SK-N-MC (cell line): ENCODE data around the gene FAM184A.

Experiments
- DNase-seq: peaks from one replicate; pipeline ENCODE4 v3.0.0-alpha.2; 2011; ENCODE audit warnings: low read depth, low spot score
- H3K27ac ChIP-seq: fragments of 200-600 bp; sonication (generic); 2 replicates; pipeline ENCODE4 v1.5.1; 2016; ENCODE audit warnings: mixed run types
- H3K36me3 ChIP-seq: fragments of 200-600 bp; sonication (generic); 2 replicates; pipeline ENCODE4 v1.6.1; 2017; ENCODE audit warnings: antibody characterized with exemption, low read length, mixed read lengths; ENCODE audit not compliant: insufficient read depth
- H3K4me3 ChIP-seq: fragments of 200-600 bp; sonication (generic); 2 replicates; pipeline ENCODE4 v1.5.1; 2016
- H3K9ac ChIP-seq: fragments of 200-600 bp; sonication (generic); 2 replicates; pipeline ENCODE4 v1.8.0; 2017; ENCODE audit warnings: mixed run types, mixed read lengths; ENCODE audit not compliant: insufficient read length
- H3K9me3 ChIP-seq: fragments of 200-600 bp; sonication (generic); 2 replicates; pipeline ENCODE4 v1.6.1; 2017; ENCODE audit warnings: low read depth, mild to moderate bottlenecking, antibody characterized with exemption, low read length, moderate library complexity, mixed read lengths
- EZH2 ChIP-seq: fragments of 200-600 bp; sonication (generic); IDR thresholded peaks from one replicate; pipeline ENCODE4 v1.6.1; 2017; ENCODE audit warnings: antibody characterized with exemption
- FOXP2 ChIP-seq: optimal IDR thresholded peaks from 2 replicates; pipeline ENCODE3; 2011; ENCODE audit warnings: mild to moderate bottlenecking, moderate library complexity; ENCODE audit not compliant: insufficient read depth; ENCODE audit errors: extremely low read length, control extremely low read depth
- POLR2AphosphoS5 ChIP-seq: IDR thresholded peaks from 2 replicates; pipeline ENCODE4 v1.6.1; 2012; ENCODE audit warnings: mild to moderate bottlenecking, low read depth, low read length, borderline replicate concordance

The FAM184A gene, protein sequence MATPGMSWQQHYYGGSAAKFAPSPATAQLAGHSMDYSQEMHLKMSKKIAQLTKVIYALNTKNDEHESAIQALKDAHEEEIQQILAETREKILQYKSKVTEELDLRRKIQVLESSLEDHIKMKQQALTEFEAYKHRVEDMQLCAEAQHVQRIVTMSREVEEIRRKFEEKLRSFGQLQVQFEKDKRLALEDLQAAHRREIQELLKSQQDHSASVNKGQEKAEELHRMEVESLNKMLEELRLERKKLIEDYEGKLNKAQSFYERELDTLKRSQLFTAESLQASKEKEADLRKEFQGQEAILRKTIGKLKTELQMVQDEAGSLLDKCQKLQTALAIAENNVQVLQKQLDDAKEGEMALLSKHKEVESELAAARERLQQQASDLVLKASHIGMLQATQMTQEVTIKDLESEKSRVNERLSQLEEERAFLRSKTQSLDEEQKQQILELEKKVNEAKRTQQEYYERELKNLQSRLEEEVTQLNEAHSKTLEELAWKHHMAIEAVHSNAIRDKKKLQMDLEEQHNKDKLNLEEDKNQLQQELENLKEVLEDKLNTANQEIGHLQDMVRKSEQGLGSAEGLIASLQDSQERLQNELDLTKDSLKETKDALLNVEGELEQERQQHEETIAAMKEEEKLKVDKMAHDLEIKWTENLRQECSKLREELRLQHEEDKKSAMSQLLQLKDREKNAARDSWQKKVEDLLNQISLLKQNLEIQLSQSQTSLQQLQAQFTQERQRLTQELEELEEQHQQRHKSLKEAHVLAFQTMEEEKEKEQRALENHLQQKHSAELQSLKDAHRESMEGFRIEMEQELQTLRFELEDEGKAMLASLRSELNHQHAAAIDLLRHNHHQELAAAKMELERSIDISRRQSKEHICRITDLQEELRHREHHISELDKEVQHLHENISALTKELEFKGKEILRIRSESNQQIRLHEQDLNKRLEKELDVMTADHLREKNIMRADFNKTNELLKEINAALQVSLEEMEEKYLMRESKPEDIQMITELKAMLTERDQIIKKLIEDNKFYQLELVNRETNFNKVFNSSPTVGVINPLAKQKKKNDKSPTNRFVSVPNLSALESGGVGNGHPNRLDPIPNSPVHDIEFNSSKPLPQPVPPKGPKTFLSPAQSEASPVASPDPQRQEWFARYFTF

DNA sequence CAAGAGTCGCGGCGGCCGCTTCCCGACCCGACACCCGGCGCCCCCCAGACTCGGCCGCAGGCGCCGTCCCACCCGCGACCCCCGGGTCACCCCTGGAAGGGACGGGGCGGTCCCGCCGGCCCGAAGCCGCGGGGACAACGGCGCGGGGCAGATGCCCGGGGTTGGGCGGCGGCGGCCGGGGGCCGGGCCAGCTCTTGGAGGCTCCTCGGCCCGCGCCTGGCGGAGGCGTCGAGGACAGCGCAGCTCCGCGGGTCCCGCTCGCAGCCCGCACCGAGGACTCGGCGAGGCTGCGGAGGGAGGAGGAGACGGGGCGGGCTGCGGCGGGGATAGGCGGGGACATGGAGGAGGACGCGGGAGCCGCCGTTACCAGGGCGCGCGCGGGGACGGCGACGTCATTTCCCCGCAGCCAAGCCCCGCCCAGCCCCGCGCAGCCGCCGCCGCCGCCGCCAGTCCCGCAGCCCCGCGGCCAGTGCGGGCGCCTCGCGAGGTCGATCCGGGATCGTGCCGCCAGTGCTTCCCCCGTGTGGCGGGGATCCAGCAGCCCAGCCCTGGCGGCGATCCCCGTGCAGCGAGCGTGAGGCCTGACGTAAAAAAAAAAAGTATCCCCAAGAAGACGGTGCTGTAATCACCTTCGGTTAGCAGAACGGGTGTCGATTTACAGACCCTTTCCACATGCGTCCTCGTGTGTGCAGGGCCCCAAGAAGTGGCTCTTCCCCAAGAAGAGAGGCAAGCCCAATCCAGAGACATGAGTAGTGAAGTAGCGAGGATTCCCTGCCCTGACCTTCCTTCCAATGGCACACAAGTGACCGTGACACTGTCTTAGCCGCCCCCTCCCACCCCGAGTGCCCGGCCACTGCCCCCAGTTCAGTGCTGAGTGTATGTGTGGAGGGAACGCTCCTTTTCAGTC is at the start of gene FAM184A:
Gene FAM184A, minus strand, starts transcription at position 289 of the 907 bp plus-strand sequence. CDS start 365 bp downstream, outside the sequence.
- peak within 1 kb of the TSS; percentile 87 for H3K4me3 ChIP-seq
- H3K36me3 ChIP-seq = no peaks in the 10 kb centered on the region
- peak within 1 kb of the TSS; percentile 82 for H3K9ac ChIP-seq
- H3K27ac ChIP-seq = no peak within 1 kb of the TSS
- H3K9me3 ChIP-seq = no peaks in the 10 kb centered on the region
- peak; percentile 67 for TF ChIP-seq POLR2AphosphoS5
- TF ChIP-seq EZH2 = no peak
- TF ChIP-seq FOXP2 = no peak
- DNase-seq = no peak

- H3K9ac ChIP-seq = no peak overlapping the region
- no peak overlapping the region for H3K27ac ChIP-seq
- no peaks in the 10 kb centered on the region for H3K9me3 ChIP-seq
- TF ChIP-seq FOXP2 = no peak
- no peak for TF ChIP-seq EZH2
- TF ChIP-seq POLR2AphosphoS5 = no peak
- no peak overlapping the region for H3K4me3 ChIP-seq
- no peaks in the 10 kb centered on the region for H3K36me3 ChIP-seq
- DNase-seq = no peak
These were observed 49.2 kb upstream of the FAM184A start for GRCh38 chr6:119127627-119128026.

DNA sequence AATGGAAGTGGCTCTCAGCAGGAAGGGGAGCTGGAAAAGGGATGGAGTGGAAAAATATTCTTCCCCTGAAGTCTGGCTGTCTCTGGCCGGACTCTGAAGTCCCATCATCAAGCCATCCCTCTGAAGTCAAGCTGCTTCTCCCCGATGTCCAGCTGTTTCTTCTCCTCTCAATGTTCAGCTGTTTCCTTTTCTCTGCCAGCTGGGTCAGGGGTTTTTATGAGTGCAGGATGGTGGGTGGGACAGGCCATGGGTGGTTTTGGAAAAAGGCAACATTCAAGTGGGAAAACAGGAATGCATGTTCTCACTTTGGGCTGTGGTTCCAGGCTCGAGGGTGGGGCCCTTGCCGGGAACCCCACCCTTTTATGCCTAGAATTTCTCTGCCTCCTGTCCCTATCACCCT is 48.4 kb upstream of the FAM184A start:
- no peak overlapping the region for H3K9ac ChIP-seq
- TF ChIP-seq FOXP2 (no peak), POLR2AphosphoS5 (no peak), EZH2 (no peak)
- no peak overlapping the region for H3K4me3 ChIP-seq
- H3K36me3 ChIP-seq = no peaks in the 10 kb centered on the region
- H3K27ac ChIP-seq = no peak overlapping the region
- no peak for DNase-seq
- H3K9me3 ChIP-seq = no peaks in the 10 kb centered on the region

- H3K27ac ChIP-seq = no peak overlapping the region
- TF ChIP-seq EZH2 = no peak
- TF ChIP-seq FOXP2 = no peak
- TF ChIP-seq POLR2AphosphoS5 = no peak
- H3K4me3 ChIP-seq = no peak overlapping the region
- no peaks in the 10 kb centered on the region for H3K9me3 ChIP-seq
- no peak overlapping the region for H3K9ac ChIP-seq
- DNase-seq = no peak
- no peaks in the 10 kb centered on the region for H3K36me3 ChIP-seq
These were observed 47.7 kb upstream of the FAM184A start for GRCh38 chr6:119126140-119126539.

GRCh38 chr6:119125576-119125975 is 47.1 kb upstream of the FAM184A start:
- Histone ChIP-seq H3K9ac (no peak overlapping the region), H3K36me3 (no peaks in the 10 kb centered on the region), H3K4me3 (no peak overlapping the region), H3K9me3 (no peaks in the 10 kb centered on the region), H3K27ac (no peak overlapping the region)
- DNase-seq = no peak
- TF ChIP-seq EZH2 (no peak), POLR2AphosphoS5 (no peak), FOXP2 (no peak)

GRCh38 chr6:119124079-119124824 is 45.8 kb upstream of the FAM184A start:
- TF ChIP-seq EZH2 (no peak), FOXP2 (no peak), POLR2AphosphoS5 (no peak)
- H3K27ac ChIP-seq = peak overlapping the region; percentile 83
- no peak overlapping the region for H3K4me3 ChIP-seq
- no peaks in the 10 kb centered on the region for H3K9me3 ChIP-seq
- H3K9ac ChIP-seq = no peak overlapping the region
- DNase-seq = no peak
- H3K36me3 ChIP-seq = no peaks in the 10 kb centered on the region

DNA sequence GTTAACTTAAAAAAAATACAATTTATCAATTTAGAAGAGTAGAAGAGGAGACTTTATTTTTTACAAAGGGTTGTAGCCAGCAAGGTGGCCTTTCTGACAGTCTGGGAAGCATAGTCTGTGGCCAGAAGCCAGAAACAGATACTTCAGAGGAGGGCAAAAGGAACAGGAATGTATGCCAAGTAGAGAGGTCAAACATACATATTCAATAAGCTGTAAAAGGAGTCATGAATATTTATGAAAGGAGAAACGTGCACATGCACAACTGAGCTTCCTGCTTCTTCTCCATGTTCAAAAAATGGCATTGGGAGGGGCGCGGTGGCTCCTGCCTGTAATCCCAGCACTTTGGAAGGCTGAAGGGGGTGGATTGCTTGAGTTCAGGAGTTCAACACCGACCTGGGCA is 43.9 kb upstream of the FAM184A start:
- peak overlapping the region; percentile 19; the same call in 1 of the 2 replicates for H3K27ac ChIP-seq
- H3K4me3 ChIP-seq = peak overlapping the region; percentile 50; the same call in 1 of the 2 replicates
- H3K9me3 ChIP-seq = no peaks in the 10 kb centered on the region
- TF ChIP-seq FOXP2 (no peak), POLR2AphosphoS5 (no peak), EZH2 (no peak)
- peak; percentile 32 for DNase-seq
- no peak overlapping the region for H3K9ac ChIP-seq
- no peaks in the 10 kb centered on the region for H3K36me3 ChIP-seq
